AG10803 (cell line): ENCODE data around the gene YWHAQ.

Source experiments
- DNase-seq: peaks from one replicate; pipeline ENCODE4 v3.0.0; 2010; ENCODE audit warnings: low read depth
- H3K4me3 ChIP-seq: 2 replicates; pipeline ENCODE4 v1.5.1; 2011; ENCODE audit warnings: mild to moderate bottlenecking, low read length, control low read depth
- TF ChIP-seq, protein P1 (sequence below): conservative IDR thresholded peaks from 2 replicates; pipeline ENCODE4 v1.5.1; 2011; ENCODE audit warnings: mild to moderate bottlenecking, low read length, control low read depth, inconsistent platforms

YWHAQ gene

DNA sequence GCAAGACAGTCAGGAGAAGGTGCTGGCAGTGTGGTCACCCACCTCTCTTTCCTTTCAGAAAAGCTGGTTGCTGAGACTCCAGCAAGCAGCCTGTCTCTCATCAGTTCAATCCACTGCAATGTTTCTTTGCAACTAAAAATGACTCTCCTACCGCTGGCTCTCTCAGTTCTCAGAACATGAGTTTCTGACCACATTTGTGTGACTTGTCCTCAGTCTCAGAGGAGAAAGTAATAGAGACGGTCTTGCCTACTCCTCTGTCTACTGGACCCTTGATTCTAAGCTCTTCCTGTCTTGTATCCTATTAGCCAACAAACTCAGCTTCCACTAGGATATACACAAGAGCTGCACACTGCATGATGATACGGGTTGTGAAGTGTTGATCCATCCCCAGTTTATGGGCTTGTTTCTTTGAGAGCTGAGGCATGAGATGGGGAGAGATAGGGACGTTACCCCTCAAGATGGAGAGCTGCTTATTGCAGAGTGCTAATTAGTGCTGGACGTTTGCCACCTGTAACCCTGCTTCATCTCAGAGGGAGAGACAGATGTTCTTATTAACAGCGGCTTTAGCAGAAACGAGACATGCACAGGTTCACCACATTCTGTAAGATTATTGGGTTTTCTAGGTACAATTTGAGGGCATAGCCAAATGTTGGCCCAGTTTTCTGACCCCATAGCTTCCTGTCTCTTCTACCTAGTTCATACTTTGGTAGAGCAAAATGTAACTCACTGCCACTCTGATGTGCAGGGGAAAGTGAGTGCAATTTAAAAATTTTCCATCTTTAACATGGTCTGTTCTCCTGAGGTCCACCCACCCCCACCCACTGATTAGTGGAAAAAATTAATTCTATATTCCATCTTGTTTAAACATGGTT is 32.4 kb upstream of the YWHAQ start:
- TF ChIP-seq, protein P1, sequence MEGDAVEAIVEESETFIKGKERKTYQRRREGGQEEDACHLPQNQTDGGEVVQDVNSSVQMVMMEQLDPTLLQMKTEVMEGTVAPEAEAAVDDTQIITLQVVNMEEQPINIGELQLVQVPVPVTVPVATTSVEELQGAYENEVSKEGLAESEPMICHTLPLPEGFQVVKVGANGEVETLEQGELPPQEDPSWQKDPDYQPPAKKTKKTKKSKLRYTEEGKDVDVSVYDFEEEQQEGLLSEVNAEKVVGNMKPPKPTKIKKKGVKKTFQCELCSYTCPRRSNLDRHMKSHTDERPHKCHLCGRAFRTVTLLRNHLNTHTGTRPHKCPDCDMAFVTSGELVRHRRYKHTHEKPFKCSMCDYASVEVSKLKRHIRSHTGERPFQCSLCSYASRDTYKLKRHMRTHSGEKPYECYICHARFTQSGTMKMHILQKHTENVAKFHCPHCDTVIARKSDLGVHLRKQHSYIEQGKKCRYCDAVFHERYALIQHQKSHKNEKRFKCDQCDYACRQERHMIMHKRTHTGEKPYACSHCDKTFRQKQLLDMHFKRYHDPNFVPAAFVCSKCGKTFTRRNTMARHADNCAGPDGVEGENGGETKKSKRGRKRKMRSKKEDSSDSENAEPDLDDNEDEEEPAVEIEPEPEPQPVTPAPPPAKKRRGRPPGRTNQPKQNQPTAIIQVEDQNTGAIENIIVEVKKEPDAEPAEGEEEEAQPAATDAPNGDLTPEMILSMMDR, result no peak
- no peak for DNase-seq
- H3K4me3 ChIP-seq, result no peak overlapping the region

DNA sequence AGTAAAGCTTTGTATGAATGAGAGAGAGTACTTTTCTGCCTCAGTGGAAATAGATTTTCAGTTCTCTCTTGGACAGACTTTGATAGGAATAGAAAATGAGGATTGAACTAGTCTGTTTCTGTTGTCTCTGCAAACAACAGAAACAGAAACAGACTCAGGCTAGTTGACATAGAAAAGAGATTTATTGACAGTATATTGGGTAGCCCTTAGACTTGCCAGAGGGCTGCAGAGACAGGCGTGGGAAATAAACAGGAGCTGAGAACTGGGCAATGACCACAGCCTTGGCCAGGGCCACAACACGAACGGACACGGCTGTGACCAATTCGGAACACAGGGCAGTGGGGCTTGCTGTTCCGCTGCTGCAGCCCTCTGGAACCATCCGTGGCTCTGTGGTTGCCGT is 30.5 kb upstream of the YWHAQ start:
- H3K4me3 ChIP-seq, result no peak overlapping the region
- TF ChIP-seq, protein P1, result no peak
- DNase-seq, result no peak

DNA sequence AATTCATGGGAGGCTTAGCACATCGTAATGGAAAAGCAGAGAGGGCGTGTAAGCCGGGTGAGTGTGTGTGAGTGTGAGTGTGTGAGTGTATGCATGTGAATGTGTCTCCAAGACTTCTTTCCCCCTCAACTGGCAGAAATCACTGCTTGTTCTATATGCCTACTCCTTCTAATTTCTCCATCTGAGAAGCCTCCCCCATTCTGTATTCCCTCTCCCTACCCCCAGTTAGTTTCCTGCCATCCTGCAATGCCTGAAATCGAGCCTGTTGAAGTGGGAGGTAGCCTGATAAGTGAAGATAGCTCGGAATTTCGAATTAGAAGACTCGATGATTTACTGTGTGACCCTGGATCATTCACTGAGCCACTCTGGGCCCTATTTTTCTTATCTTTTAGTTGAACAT is 30.0 kb upstream of the YWHAQ start:
- TF ChIP-seq, protein P1, result no peak
- no peak overlapping the region for H3K4me3 ChIP-seq

DNA sequence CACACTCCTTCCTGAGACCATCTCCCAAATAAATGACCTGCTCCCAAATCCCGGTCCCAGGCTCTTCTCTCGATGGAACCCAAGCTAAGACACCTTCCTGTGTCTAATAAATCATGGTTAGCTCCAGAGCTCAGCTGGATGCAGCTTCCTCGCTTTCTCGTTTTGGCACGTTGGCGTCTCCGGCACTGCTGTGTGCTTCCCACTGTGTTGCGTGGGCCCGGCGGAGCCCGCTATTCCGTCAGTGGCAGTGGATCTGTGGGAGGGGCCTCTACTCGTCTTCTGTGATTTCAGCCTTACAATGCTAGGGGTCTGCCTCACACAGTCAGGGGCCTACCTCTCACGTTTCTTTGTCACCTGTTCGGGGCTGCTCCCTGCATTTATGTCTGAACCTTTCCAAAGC is 29.4 kb upstream of the YWHAQ start:
- H3K4me3 ChIP-seq, result no peak overlapping the region
- TF ChIP-seq, protein P1, result no peak
- no peak for DNase-seq

More for the DNA sequence above, 30.0 kb upstream of the YWHAQ start:
- no peak for DNase-seq

DNA sequence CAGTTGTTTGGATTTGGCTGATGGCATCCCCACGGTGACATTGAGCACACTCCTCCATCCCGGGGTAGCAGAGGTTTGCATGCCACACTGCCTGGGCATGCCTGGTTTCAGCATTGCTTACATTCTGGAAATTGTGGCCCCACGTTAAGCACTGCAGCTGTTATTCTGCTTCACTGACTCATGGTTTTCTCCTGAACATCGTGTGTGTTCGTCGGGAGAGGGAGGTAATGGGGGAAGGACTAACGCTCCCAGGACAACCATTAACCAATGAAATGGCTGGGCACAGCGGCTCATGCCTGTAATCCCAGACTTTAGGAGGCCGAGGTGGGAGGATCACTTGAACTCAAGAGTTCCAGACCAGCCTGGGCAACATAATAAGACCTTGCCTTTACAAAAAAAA is 28.2 kb upstream of the YWHAQ start:
- TF ChIP-seq, protein P1, result no peak
- no peak overlapping the region for H3K4me3 ChIP-seq
- peak; percentile 45 for DNase-seq

DNA sequence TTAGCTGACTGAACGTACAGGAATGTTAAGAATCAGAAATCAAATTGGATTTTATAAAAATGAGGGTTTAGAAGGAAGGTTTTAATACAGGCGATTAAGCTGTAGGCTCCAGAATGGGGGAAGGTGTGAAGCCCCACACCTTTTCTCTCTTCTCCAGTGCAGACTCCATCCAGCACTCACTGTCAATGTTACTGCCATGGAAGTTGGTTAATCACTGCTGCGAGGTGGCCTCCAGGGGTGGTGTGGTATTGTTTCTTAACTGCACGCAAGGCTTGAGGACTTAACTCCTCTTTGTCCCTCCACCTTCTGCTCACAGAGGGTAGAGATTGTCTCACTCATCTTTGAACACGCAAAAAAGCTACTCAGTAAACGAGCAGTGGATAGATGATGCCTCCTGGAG is 26.9 kb upstream of the YWHAQ start:
- DNase-seq, result no peak
- H3K4me3 ChIP-seq, result no peak overlapping the region
- TF ChIP-seq, protein P1, result peak; percentile 16; the same call in 1 of the 2 replicates

DNA sequence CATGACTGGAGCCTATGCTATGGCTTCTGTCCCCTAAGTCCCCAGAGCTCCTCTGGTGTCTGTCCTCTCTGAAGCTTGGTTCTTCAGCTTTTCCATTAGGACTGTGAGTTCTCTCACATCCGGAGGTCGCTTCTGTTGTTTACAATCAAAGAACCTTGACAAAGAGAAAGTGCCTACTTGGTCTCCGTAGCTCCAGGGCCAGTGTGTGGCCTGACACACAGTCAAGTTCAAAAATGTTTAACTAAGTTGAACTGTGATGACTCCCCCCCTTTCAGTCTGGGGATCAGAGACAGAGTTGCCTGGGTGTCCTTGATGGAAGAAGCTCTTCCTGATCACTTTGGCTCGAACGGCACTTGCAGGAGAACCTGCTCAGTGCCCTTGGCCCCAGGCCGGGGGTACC is 26.3 kb upstream of the YWHAQ start:
- TF ChIP-seq, protein P1, result no peak
- no peak overlapping the region for H3K4me3 ChIP-seq
- DNase-seq, result no peak
